Measurements from ENCODE around the gene NMRK2.

- TF ChIP-seq CTCF (IDR thresholded peaks at IDR 0.05 in 4 of 5, conservative IDR thresholded peaks at IDR 0.05 in 1 of 5) (no peak), POLR2A (IDR thresholded peaks at IDR 0.05) (peak in 1 of 2 donors; percentile 9)
Observed at GRCh38 chr19:3949294-3949693, 16.4 kb downstream of the NMRK2 start.

Measured in gastrocnemius medialis (tissue), 4 donors.